ENCODE results near the gene CHCHD3. TPM values are rescaled to one million over a fixed set of nuclear protein-coding genes. Genes with fewer than 3 reads are reported as not detected.

CHCHD3 gene
- total and polyA plus RNA-seq, 2 of the 4 experiments (the other 2 are of a cell fraction): 56.9 to 141 TPM

DNA sequence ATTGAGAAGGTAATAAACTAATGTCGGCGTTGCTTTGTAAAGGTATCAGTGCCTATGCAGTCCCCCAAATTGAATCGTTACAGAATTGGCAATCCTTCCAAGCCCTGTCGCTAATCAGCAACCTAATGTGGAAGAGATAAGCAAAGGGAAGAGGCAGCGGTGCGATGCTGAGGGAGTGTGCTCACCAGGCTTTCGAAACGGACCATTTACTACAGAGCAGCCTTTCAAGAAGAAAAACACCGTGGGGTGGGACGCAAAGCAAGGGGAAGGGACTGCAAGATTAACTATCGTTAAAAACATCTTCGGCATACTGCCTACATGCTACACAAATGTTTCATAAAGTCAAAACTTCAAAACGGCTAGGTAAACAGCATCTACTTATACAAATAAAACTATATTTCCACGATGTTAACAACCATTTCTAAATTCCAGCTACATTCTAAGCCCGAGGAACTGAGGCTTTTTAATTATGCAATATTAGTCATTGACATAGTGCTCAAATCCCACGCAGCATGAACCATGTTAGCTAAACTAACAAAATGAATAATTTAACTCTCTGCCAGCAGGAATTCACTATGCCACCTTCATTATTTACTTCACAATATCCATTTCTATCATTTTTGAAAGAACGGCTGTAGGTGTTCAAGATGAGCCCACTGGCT is 85.2 kb downstream of the CHCHD3 start:
- no peaks in the 10 kb centered on the region for H3K27me3 ChIP-seq (ENCODE audit: control insufficient read depth, insufficient read depth, low read length)
- H3K4me1 ChIP-seq (ENCODE audit: control insufficient read depth, insufficient read depth, low read length): 0 out of 2 replicates have a peak, but pooled peaks cover 2% of the 10 kb centered on the region
- no peaks in the 10 kb centered on the region for H3K9me1 ChIP-seq (ENCODE audit: insufficient read depth, low read length)
- WGBS, 2 experiments (ENCODE audit: extremely low coverage in 2 of 2, insufficient read length in 1 of 2): 78% methylated on average over 6 of the region's 17 CpGs; no CpG with 5 or more reads in 1 of the 2 experiments
- DNase-seq: peak; percentile 2
- BruUV-seq (replicated peaks): no TSS peak
- no peak overlapping the region for H3K18ac ChIP-seq (ENCODE audit: low read depth, low read length)
- no peak overlapping the region for H3K4me3 ChIP-seq (ENCODE audit: insufficient read depth, low read depth, low read length)
- H4K91ac ChIP-seq (ENCODE audit: insufficient read depth, low read depth, low read length): no peak overlapping the region
- H4K5ac ChIP-seq (ENCODE audit: low read depth, low read length): no peak overlapping the region
- ChIA-PET CTCF (interaction anchor here (0.6 kb wide), 1 partner anchor 31 kb away, joined by 3 read pairs; no protein-coding TSS in a partner anchor), POLR2A (ENCODE audit: unreplicated experiment) (interaction anchor here (0.6 kb wide), 1 partner anchor 22 kb away, joined by 3 read pairs; no protein-coding TSS in a partner anchor)
- H3K23ac ChIP-seq (ENCODE audit: low read depth, low read length): no peak overlapping the region
- no peak overlapping the region for H2AFZ ChIP-seq (replicated peaks; ENCODE audit: low read length, poor library complexity)
- no peak overlapping the region for H3K14ac ChIP-seq (replicated peaks; ENCODE audit: low read depth, low read length)
- no peak overlapping the region for H2BK20ac ChIP-seq (ENCODE audit: low read depth, low read length)
- no peak overlapping the region for H2AK5ac ChIP-seq (ENCODE audit: low read depth, low read length)
- dilution Hi-C loops (cut with HindIII; ENCODE audit: low sequenced_read_pairs, unreplicated experiment) (no loop called here), intact Hi-C loops (cut with micrococcal nuclease) (no loop called here), in situ Hi-C loops (cut with MboI; ENCODE audit: low sequenced_read_pairs) (no loop called here)
- no peak overlapping the region for H2BK5ac ChIP-seq (ENCODE audit: low read depth, low read length, poor library complexity, severe bottlenecking)
- no peak overlapping the region for H2BK120ac ChIP-seq (ENCODE audit: low read depth, low read length)
- H3K27ac ChIP-seq (ENCODE audit: insufficient read depth, low read length): no peak overlapping the region
- no peak overlapping the region for H3K4ac ChIP-seq (ENCODE audit: low read depth, low read length)
- H2AK9ac ChIP-seq (replicated peaks; ENCODE audit: low read depth, low read length, poor library complexity): no peak overlapping the region
- H3K9ac ChIP-seq (ENCODE audit: low read depth, low read length): no peak overlapping the region
- TF ChIP-seq CEBPB (IDR thresholded peaks at IDR 0.05; ENCODE audit: low read depth, low read length) (peak; percentile 33; the same call in 1 of the 2 replicates), NFE2L2 (IDR thresholded peaks at IDR 0.05; ENCODE audit: low read depth, low read length) (no peak), RAD21 (IDR thresholded peaks at IDR 0.05; ENCODE audit: low read length) (no peak)
- TF ChIP-seq, protein P1, sequence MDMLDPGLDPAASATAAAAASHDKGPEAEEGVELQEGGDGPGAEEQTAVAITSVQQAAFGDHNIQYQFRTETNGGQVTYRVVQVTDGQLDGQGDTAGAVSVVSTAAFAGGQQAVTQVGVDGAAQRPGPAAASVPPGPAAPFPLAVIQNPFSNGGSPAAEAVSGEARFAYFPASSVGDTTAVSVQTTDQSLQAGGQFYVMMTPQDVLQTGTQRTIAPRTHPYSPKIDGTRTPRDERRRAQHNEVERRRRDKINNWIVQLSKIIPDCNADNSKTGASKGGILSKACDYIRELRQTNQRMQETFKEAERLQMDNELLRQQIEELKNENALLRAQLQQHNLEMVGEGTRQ (IDR thresholded peaks at IDR 0.05; ENCODE audit: low read depth, low read length): no peak
- no peak for ATAC-seq (ENCODE audit: low read depth)
- no peak overlapping the region for H3K56ac ChIP-seq (ENCODE audit: extremely low read depth, insufficient read depth, low read length)
- no peak overlapping the region for H4K8ac ChIP-seq (ENCODE audit: low read depth in 2 of 2, low read length in 2 of 2)
- H2BK15ac ChIP-seq (ENCODE audit: low read depth, low read length): no peak overlapping the region
- peaks cover 21 to 54% of the 10 kb centered on the region in 2 experiments for H3K79me1 ChIP-seq (ENCODE audit: low read depth in 1 of 2, low read length in 2 of 2)
- peaks cover 15% of the 10 kb centered on the region for H4K20me1 ChIP-seq (ENCODE audit: insufficient read depth, low read length)
- no peaks in the 10 kb centered on the region for H3K36me3 ChIP-seq (ENCODE audit: control insufficient read depth, insufficient read depth, low read length)
- H3K9me3 ChIP-seq (ENCODE audit: control insufficient read depth, insufficient read depth, low read length): no peaks in the 10 kb centered on the region
- H3K4me2 ChIP-seq (ENCODE audit: low read depth, low read length): no peak overlapping the region
